Neural progenitor cell (in vitro differentiated cells): ENCODE results near the gene SLC28A1. TPM values are rescaled to one million over a fixed set of nuclear protein-coding genes. Genes with fewer than 3 reads are reported as not detected.

Source experiments
- DNase-seq: peaks from one replicate; pipeline ENCODE4 v3.0.0-alpha.2; 2016; ENCODE audit warnings: low spot score
- H2AFZ ChIP-seq: fragments of 200-600 bp; sonication (generic); replicated peaks from 2 replicates; pipeline ENCODE4 v1.6.1; 2016; ENCODE audit warnings: antibody characterized with exemption
- H3F3A ChIP-seq: fragments of 200-600 bp; sonication (generic); 2 replicates; pipeline ENCODE4 v1.6.1; 2016; ENCODE audit warnings: antibody characterized with exemption, low read depth
- H3K27ac ChIP-seq: fragments of 200-600 bp; sonication (generic); 2 replicates; pipeline ENCODE4 v1.5.1; 2016; ENCODE audit warnings: mild to moderate bottlenecking
- H3K27me3 ChIP-seq: fragments of 200-600 bp; sonication (generic); 2 replicates; pipeline ENCODE4 v1.6.1; 2016; ENCODE audit warnings: mild to moderate bottlenecking, moderate library complexity
- H3K36me3 ChIP-seq: fragments of 200-600 bp; sonication (generic); 2 replicates; pipeline ENCODE4 v1.5.1; 2016
- H3K4me1 ChIP-seq: fragments of 200-600 bp; sonication (generic); 2 replicates; pipeline ENCODE4 v1.6.1; 2016; ENCODE audit warnings: mixed run types
- H3K4me2 ChIP-seq: fragments of 200-600 bp; sonication (generic); 2 replicates; pipeline ENCODE4 v1.6.1; 2016
- H3K4me3 ChIP-seq: fragments of 200-600 bp; sonication (generic); 2 replicates; pipeline ENCODE4 v1.5.1; 2016
- H3K79me2 ChIP-seq: fragments of 200-600 bp; sonication (generic); 2 replicates; pipeline ENCODE4 v1.6.1; 2016; ENCODE audit warnings: low read depth
- H3K9ac ChIP-seq: fragments of 200-600 bp; sonication (generic); 2 replicates; pipeline ENCODE4 v1.6.1; 2016
- H3K9me3 ChIP-seq: fragments of 200-600 bp; sonication (generic); 2 replicates; pipeline ENCODE4 v1.5.1; 2016; ENCODE audit warnings: low read depth
- H4K20me1 ChIP-seq: fragments of 200-600 bp; sonication (generic); 2 replicates; pipeline ENCODE4 v1.6.1; 2016; ENCODE audit warnings: low read depth
- H3K27ac Mint-ChIP-seq: 3 replicates; pipeline ENCODE4 v1.8.0; 2021; ENCODE audit warnings: mixed read lengths
- H3K27me3 Mint-ChIP-seq: 2 replicates; pipeline ENCODE4 v1.8.0; 2022; ENCODE audit warnings: low read depth, mild to moderate bottlenecking, inconsistent platforms, moderate library complexity, mixed read lengths; ENCODE audit not compliant: insufficient read depth
- H3K36me3 Mint-ChIP-seq: 3 replicates; pipeline ENCODE4 v1.8.0; 2021; ENCODE audit warnings: mixed read lengths
- H3K4me1 Mint-ChIP-seq: 3 replicates; pipeline ENCODE4 v1.8.0; 2021; ENCODE audit warnings: mixed read lengths
- H3K4me3 Mint-ChIP-seq: 3 replicates; pipeline ENCODE4 v1.8.0; 2021; ENCODE audit warnings: mild to moderate bottlenecking, moderate library complexity, mixed read lengths
- H3K9me3 Mint-ChIP-seq: 3 replicates; pipeline ENCODE4 v1.8.0; 2020; ENCODE audit warnings: mixed read lengths
- CTCF ChIP-seq: fragments of 200-600 bp; sonication (generic); IDR thresholded peaks from 2 replicates; pipeline ENCODE4 v1.5.1; 2017; ENCODE audit warnings: antibody characterized with exemption, mild to moderate bottlenecking
- EZH2 ChIP-seq: fragments of 200-600 bp; sonication (generic); IDR thresholded peaks from 2 replicates; pipeline ENCODE4 v1.6.1; 2017; ENCODE audit warnings: antibody characterized with exemption, mild to moderate bottlenecking, moderate library complexity
- EZH2phosphoT487 ChIP-seq: fragments of 200-600 bp; sonication (generic); IDR thresholded peaks from 2 replicates; pipeline ENCODE4 v1.6.1; 2017; ENCODE audit warnings: antibody characterized with exemption
- total RNA-seq: library from RNA; depleted of rRNA; stranded (reverse); fragments of >200 nt; gene quantifications from 2 replicates; pipeline ENCODE4 v1.2.3, GENCODE V29; 2015; ENCODE audit warnings: low replicate concordance

The SLC28A1 gene
- total RNA-seq, 1 donor from 2014 or later = not detected

GRCh38 chr15:84863565-84864443 lies 20.7 kb upstream of the SLC28A1 start:
- Histone ChIP-seq H3F3A (no peaks in the 10 kb centered on the region), H3K9ac (no peak overlapping the region), H3K4me1 (no peaks in the 10 kb centered on the region), H3K79me2 (no peaks in the 10 kb centered on the region), H3K9me3 (no peaks in the 10 kb centered on the region), H4K20me1 (no peaks in the 10 kb centered on the region), H3K27me3 (no peaks in the 10 kb centered on the region), H3K4me3 (no peak overlapping the region), H3K4me2 (no peak overlapping the region), H3K36me3 (no peaks in the 10 kb centered on the region), H2AFZ (no peak overlapping the region), H3K27ac (no peak overlapping the region)
- TF ChIP-seq CTCF = peak; percentile 4
- TF ChIP-seq EZH2phosphoT487 = no peak
- no peak overlapping the region for H3K4me3 Mint-ChIP-seq
- H3K27me3 Mint-ChIP-seq = peaks cover 5% of the 10 kb centered on the region
- H3K4me1 Mint-ChIP-seq = peaks cover 12% of the 10 kb centered on the region
- DNase-seq = no peak
- H3K9me3 Mint-ChIP-seq = peaks cover under 1% of the 10 kb centered on the region
- H3K36me3 Mint-ChIP-seq = peaks cover 1% of the 10 kb centered on the region
- H3K27ac Mint-ChIP-seq = no peak overlapping the region

GRCh38 chr15:84864444-84864795 lies 20.0 kb upstream of the SLC28A1 start:
- Histone ChIP-seq H3K9me3 (no peaks in the 10 kb centered on the region), H3K4me1 (no peaks in the 10 kb centered on the region), H3K79me2 (no peaks in the 10 kb centered on the region), H4K20me1 (no peaks in the 10 kb centered on the region), H3F3A (no peaks in the 10 kb centered on the region), H3K9ac (no peak overlapping the region), H3K4me2 (no peak overlapping the region), H3K36me3 (no peaks in the 10 kb centered on the region), H2AFZ (no peak overlapping the region), H3K27me3 (no peaks in the 10 kb centered on the region), H3K27ac (no peak overlapping the region), H3K4me3 (no peak overlapping the region)
- no peak for DNase-seq
- no peak overlapping the region for H3K27ac Mint-ChIP-seq
- H3K36me3 Mint-ChIP-seq = peaks cover 2% of the 10 kb centered on the region
- TF ChIP-seq EZH2phosphoT487 (no peak), CTCF (no peak), EZH2 (no peak)
- H3K9me3 Mint-ChIP-seq = peaks cover 3% of the 10 kb centered on the region
- H3K27me3 Mint-ChIP-seq = peaks cover 7% of the 10 kb centered on the region
- no peak overlapping the region for H3K4me3 Mint-ChIP-seq
- H3K4me1 Mint-ChIP-seq = peaks cover 12% of the 10 kb centered on the region

DNA sequence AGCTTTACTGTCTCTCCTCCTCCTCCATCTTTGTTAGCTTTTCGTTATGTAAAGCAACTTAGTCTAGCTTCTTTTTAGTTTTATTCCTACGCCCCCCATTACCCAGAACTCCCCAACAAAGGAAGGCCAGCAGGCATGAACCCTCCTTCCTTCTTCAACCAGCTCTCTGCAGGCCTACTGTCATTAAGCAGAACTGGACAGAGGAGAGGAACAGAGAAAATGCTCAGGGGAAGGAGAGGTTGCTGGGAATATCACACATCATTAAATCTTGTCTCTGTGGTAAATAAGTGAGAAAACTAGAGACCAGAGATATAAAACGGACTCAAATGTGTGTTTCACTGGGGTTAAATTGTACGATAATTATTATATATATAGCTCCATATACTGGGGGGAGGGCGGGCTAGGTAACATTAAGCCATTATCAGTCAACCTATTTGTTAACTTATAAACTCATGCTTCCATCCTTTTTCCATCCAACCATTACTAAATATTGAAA lies 19.3 kb upstream of the SLC28A1 start:
- peaks cover 2% of the 10 kb centered on the region for H3K36me3 Mint-ChIP-seq
- no peaks in the 10 kb centered on the region for H3K4me1 ChIP-seq
- peak overlapping the region; percentile 7 for H3K27ac Mint-ChIP-seq
- no peaks in the 10 kb centered on the region for H3K36me3 ChIP-seq
- H3K9ac ChIP-seq = no peak overlapping the region
- H3K27ac ChIP-seq = no peak overlapping the region
- H3K4me3 ChIP-seq = no peak overlapping the region
- H3K9me3 Mint-ChIP-seq = peaks cover 3% of the 10 kb centered on the region
- no peak overlapping the region for H3K4me2 ChIP-seq
- no peak overlapping the region for H3K4me3 Mint-ChIP-seq
- no peak for TF ChIP-seq EZH2
- TF ChIP-seq EZH2phosphoT487 = no peak
- TF ChIP-seq CTCF = no peak
- peaks cover 5% of the 10 kb centered on the region for H3K27me3 Mint-ChIP-seq
- H3K79me2 ChIP-seq = no peaks in the 10 kb centered on the region
- H4K20me1 ChIP-seq = no peaks in the 10 kb centered on the region
- H2AFZ ChIP-seq = no peak overlapping the region
- no peak for DNase-seq
- H3K27me3 ChIP-seq = no peaks in the 10 kb centered on the region
- peaks cover 12% of the 10 kb centered on the region for H3K4me1 Mint-ChIP-seq
- no peaks in the 10 kb centered on the region for H3F3A ChIP-seq
- H3K9me3 ChIP-seq = no peaks in the 10 kb centered on the region
